GM12878 (cell line): ENCODE data around the gene MDC1. TPM values are rescaled to one million over a fixed set of nuclear protein-coding genes. Genes with fewer than 3 reads are reported as not detected.

Experiments
- ATAC-seq: fragments of 200-7000 bp; cut with Tn5 transposase; 3 replicates; pipeline ENCODE4 v1.9.1; 2020; ENCODE audit warnings: mild to moderate bottlenecking, moderate library complexity
- BruUV-seq: library from RNA; stranded (reverse); fragments of 400-500 nt; replicated peaks from 2 replicates; lab custom pipeline; 2021; lab: Mats Ljungman, UMichigan
- CTCF ChIA-PET: fragments of 300-600 bp; sonication (Branson Sonifier 250); formaldehyde crosslinking; extraction: SDS; loops from one replicate; lab custom pipeline; 2021; ENCODE audit warnings: inconsistent platforms; lab: Yijun Ruan, JAX
- POLR2A ChIA-PET: fragments of 350-600 bp; formaldehyde crosslinking; extraction: SDS; loops from one replicate; lab custom pipeline; 2021; ENCODE audit warnings: inconsistent platforms; lab: Charles Lee
- RAD21 ChIA-PET: fragments of 300-600 bp; sonication (Branson Sonifier 250); formaldehyde crosslinking; loops from one replicate; lab custom pipeline; 2023; ENCODE audit warnings: antibody characterized with exemption; ENCODE audit not compliant: unreplicated experiment; lab: Charles Lee
- SMC1A ChIA-PET: fragments of 300-600 bp; sonication (Branson Sonifier 250); formaldehyde crosslinking; loops from one replicate; lab custom pipeline; 2023; ENCODE audit not compliant: unreplicated experiment, uncharacterized antibody; lab: Charles Lee
- DNase-seq: peaks from one replicate; pipeline ENCODE4 v3.0.0-alpha.2; 2011; ENCODE audit warnings: low read depth, low spot score
- FAIRE-seq: peaks from 3 replicates; lab custom pipeline; 2011; peaks lifted over from hg19 to GRCh38; lab: Jason Lieb, UNC
- H2AFZ ChIP-seq: 2 replicates; pipeline ENCODE4 v1.6.0; 2011; ENCODE audit warnings: low read depth, low read length, control low read depth; ENCODE audit not compliant: control insufficient read depth
- H3K27ac ChIP-seq: 2 replicates; pipeline ENCODE4 v1.5.1; 2011; ENCODE audit warnings: control low read depth; ENCODE audit not compliant: control insufficient read depth, insufficient read depth
- H3K27me3 ChIP-seq, 2 experiments: replicated peaks in 1 of 2; 2 replicates each; pipeline versions ENCODE4 v1.6.0 to v1.6.1; 2011; ENCODE audit warnings: low read length in 1 of 2; ENCODE audit not compliant: control insufficient read depth in 2 of 2, insufficient read depth in 2 of 2
- H3K36me3 ChIP-seq, 2 experiments: 2 replicates each; pipeline ENCODE4 v1.5.1; 2011; ENCODE audit warnings: low read length in 1 of 2; ENCODE audit not compliant: control insufficient read depth in 2 of 2, insufficient read depth in 2 of 2
- H3K4me1 ChIP-seq: 2 replicates; pipeline ENCODE4 v1.6.1; 2011; ENCODE audit warnings: mild to moderate bottlenecking, low read length, moderate library complexity, mixed read lengths; ENCODE audit not compliant: control insufficient read depth, insufficient read depth
- H3K4me2 ChIP-seq: 2 replicates; pipeline ENCODE4 v1.6.0; 2011; ENCODE audit warnings: control low read depth; ENCODE audit not compliant: control insufficient read depth, insufficient read depth
- H3K4me3 ChIP-seq: fragments of 200-600 bp; sonication (generic); 2 replicates; pipeline ENCODE4 v1.5.1; 2016
- H3K79me2 ChIP-seq: 2 replicates; pipeline ENCODE4 v1.6.0; 2011; ENCODE audit warnings: low read length; ENCODE audit not compliant: control insufficient read depth, insufficient read depth
- H3K9ac ChIP-seq: 2 replicates; pipeline ENCODE4 v1.8.0; 2011; ENCODE audit warnings: low read length, control low read depth, mixed read lengths; ENCODE audit not compliant: control insufficient read depth, insufficient read depth
- H3K9me3 ChIP-seq: replicated peaks from 3 replicates; pipeline ENCODE4 v1.5.1; 2011; ENCODE audit warnings: mild to moderate bottlenecking, low read length; ENCODE audit not compliant: control insufficient read depth, insufficient read depth
- H4K20me1 ChIP-seq: 2 replicates; pipeline ENCODE4 v1.6.0; 2011; ENCODE audit not compliant: control insufficient read depth, insufficient read depth
- EP300 ChIP-seq, 2 experiments: fragments of 150-350 bp in 1 of 2; IDR thresholded peaks; 2 replicates each; pipeline ENCODE4 v1.6.1; 2011 to 2012; ENCODE audit warnings: low read depth in 2 of 2, low read length in 2 of 2, borderline replicate concordance in 1 of 2, improper control_type of control experiment in 1 of 2, inconsistent platforms in 1 of 2; ENCODE audit not compliant: control insufficient read depth in 1 of 2
- FOXM1 ChIP-seq: IDR thresholded peaks from 2 replicates; pipeline ENCODE4 v1.6.1; 2012; ENCODE audit warnings: low read depth, mild to moderate bottlenecking, inconsistent platforms, low read length, moderate library complexity
- MEF2A ChIP-seq: IDR thresholded peaks from 2 replicates; pipeline ENCODE4 v1.6.1; 2011; ENCODE audit warnings: low read depth, mild to moderate bottlenecking, low read length, moderate library complexity; ENCODE audit not compliant: insufficient read depth
- NR2F1 ChIP-seq: fragments of 450-650 bp; conservative IDR thresholded peaks from 2 replicates; pipeline ENCODE4 v1.6.1; 2017; ENCODE audit warnings: mild to moderate bottlenecking
- POLR2A ChIP-seq: IDR thresholded peaks from 2 replicates; pipeline ENCODE4 v1.6.1; 2011; ENCODE audit warnings: low read depth, mild to moderate bottlenecking, low read length
- SMARCA5 ChIP-seq: fragments of 450-650 bp; IDR thresholded peaks from 2 replicates; pipeline ENCODE4 v1.6.1; 2017; ENCODE audit warnings: mild to moderate bottlenecking
- whole genome bisulfite sequencing: methylation state at CpG from one replicate; pipeline ENCODE4 v1.1.6; 2016; ENCODE audit warnings: low lambda C conversion rate; ENCODE audit not compliant: insufficient replicate concordance, insufficient coverage; ENCODE audit errors: missing lambda C conversion rate; 5-methylcytosine and 5-hydroxymethylcytosine counted together
- in situ Hi-C: fragments of 300-500 bp; cut with MboI; formaldehyde crosslinking; loops from 9 replicates; pipeline ENCODE4 v1.14.3; 2018; ENCODE audit warnings: mixed read lengths
- intact Hi-C: fragments of 100-400 bp; cut with micrococcal nuclease; formaldehyde crosslinking; loops from one replicate; pipeline ENCODE4 v1.14.2; 2022; ENCODE audit not compliant: unreplicated experiment
- polyA plus RNA-seq, 11 experiments: library from polyadenylated mRNA; depleted of rRNA in 4 of 11; unstranded in 6 of 11; stranded (reverse) in 5 of 11; fragments of >200 nt; fragmentation: Nextera tagmentation in 4 of 11; fragmentation: Illumina TruSeq in 1 of 11; extraction: Ambion mirVana in 4 of 11; extraction: Trizol in 1 of 11; gene quantifications; 1 replicate in 1 of 11; 2 replicates in 10 of 11; pipeline versions ENCODE4 v1.2.1 to v1.2.3, GENCODE V29; 2011 to 2016; ENCODE audit warnings: inconsistent platforms in 2 of 11, missing spikeins in 2 of 11, low read depth in 1 of 11
- total RNA-seq, 4 experiments: library from RNA; depleted of rRNA in 3 of 4; stranded (reverse); fragments of >200 nt in 3 of 4; fragmentation: Illumina TruSeq in 1 of 4; extraction: Trizol in 1 of 4; gene quantifications; 2 replicates each; pipeline versions ENCODE4 v1.2.1 to v1.2.3, GENCODE V29; 2013 to 2021
- TF ChIP-seq, protein P1 (sequence below), 3 experiments: IDR thresholded peaks in 2 of 3; conservative IDR thresholded peaks in 1 of 3; 2 replicates each; pipeline ENCODE4 v1.5.1; 2011; ENCODE audit warnings: low read depth in 3 of 3, low read length in 3 of 3, mild to moderate bottlenecking in 3 of 3, control low read depth in 2 of 3, moderate library complexity in 2 of 3, inconsistent platforms in 1 of 3, mixed read lengths in 1 of 3; ENCODE audit not compliant: control insufficient read depth in 2 of 3, insufficient read depth in 1 of 3; ENCODE audit errors: extremely low read depth in 1 of 3
- TF ChIP-seq, protein P2 (sequence below): fragments of 450-650 bp; IDR thresholded peaks from 2 replicates; pipeline ENCODE4 v1.6.1; 2016; ENCODE audit warnings: mild to moderate bottlenecking
- TF ChIP-seq, protein P3 (sequence below): IDR thresholded peaks from 2 replicates; pipeline ENCODE4 v1.6.1; 2011; ENCODE audit warnings: borderline replicate concordance, low read depth, mild to moderate bottlenecking, moderate library complexity, low read length; ENCODE audit not compliant: insufficient read depth, poor library complexity, severe bottlenecking
- TF ChIP-seq, protein P4 (sequence below): fragments of 450-650 bp; IDR thresholded peaks from 2 replicates; pipeline ENCODE4 v1.6.1; 2017; ENCODE audit warnings: borderline replicate concordance

The MDC1 gene
- total and polyA plus RNA-seq, 10 of the 15 experiments (the other 5 are each of a cell fraction or from before 2014, with no cell fraction given) = 5.1 to 62.5 (median 22.4) TPM

DNA sequence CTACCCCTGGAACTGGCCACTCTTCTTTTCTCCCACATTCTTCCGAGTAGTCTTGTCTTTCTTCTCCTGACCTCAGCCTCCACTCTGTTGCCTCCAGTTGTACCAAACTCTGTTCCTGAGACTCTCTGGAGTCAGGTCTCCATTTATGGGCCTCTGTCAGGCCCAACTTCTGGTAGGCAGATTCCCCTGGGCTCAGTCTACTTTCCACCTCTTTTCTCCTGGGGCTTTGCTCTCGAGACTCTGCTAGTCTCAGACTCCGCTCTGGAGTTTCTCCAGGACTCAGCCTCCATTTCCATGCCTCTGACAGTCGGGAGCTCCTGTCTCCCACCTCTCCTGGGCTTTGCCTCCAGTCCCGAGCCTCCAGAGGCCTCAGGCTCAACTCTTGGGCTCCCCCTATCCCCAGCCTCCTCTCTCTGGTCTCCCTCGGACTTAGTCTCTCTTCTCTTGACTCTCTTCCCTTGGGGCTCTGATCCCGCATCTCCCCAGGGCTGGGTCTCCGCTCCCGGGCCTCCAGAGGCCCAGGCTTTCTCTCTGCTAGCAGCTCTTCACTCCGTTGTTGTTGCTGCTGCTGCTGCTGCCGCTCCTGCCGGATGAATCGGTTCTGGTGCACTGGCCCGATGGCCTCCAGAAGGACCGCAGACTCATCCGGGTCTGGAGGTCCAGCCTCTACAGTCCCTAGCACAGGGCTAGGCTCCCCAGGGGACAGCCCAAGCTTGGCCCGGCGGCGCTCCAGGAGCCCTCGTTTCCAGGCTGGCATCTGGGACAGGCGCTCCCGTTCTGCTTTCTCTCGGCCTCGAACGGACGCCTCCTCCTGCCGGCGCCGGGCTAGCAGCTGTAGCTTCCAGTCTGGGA is 31.7 kb downstream of the MDC1 start:
- Histone ChIP-seq H3K79me2 (peaks cover 100% of the 10 kb centered on the region), H3K4me1 (peaks cover 15% of the 10 kb centered on the region), H3K4me3 (peak overlapping the region; percentile 100), H4K20me1 (no peaks in the 10 kb centered on the region), H3K27me3 (no peaks in the 10 kb centered on the region), H3K9me3 (no peaks in the 10 kb centered on the region), H3K9ac (peak overlapping the region; percentile 94), H3K36me3 (peaks cover 0 to 3% of the 10 kb centered on the region in 2 experiments; a peak in 2 of 4 replicates), H3K4me2 (peak overlapping the region; percentile 70), H2AFZ (no peak overlapping the region), H3K27ac (peak overlapping the region; percentile 96)
- FAIRE-seq (no peak), ATAC-seq (no peak), DNase-seq (no peak)
- SMC1A ChIA-PET = interaction anchor here (1.0 to 11.3 kb wide), 4 partner anchors 39 to 70 kb away, joined by 3 to 265 read pairs (median 4); partner anchors contain the start of genes MDC1 and TUBB
- TF ChIP-seq SMARCA5 (peak; percentile 49), POLR2A (0 out of 2 replicates have a peak, but pooled peaks have one; percentile 37), NR2F1 (0 out of 2 replicates have a peak, but pooled peaks have one; percentile 8), FOXM1 (no peak), EP300 (IDR thresholded peaks at IDR 0.05; ENCODE audit: borderline replicate concordance in 1 of 2, control insufficient read depth in 1 of 2, low read depth in 2 of 2, low read length in 2 of 2) (no peak), MEF2A (no peak)
- TF ChIP-seq, protein P1, sequence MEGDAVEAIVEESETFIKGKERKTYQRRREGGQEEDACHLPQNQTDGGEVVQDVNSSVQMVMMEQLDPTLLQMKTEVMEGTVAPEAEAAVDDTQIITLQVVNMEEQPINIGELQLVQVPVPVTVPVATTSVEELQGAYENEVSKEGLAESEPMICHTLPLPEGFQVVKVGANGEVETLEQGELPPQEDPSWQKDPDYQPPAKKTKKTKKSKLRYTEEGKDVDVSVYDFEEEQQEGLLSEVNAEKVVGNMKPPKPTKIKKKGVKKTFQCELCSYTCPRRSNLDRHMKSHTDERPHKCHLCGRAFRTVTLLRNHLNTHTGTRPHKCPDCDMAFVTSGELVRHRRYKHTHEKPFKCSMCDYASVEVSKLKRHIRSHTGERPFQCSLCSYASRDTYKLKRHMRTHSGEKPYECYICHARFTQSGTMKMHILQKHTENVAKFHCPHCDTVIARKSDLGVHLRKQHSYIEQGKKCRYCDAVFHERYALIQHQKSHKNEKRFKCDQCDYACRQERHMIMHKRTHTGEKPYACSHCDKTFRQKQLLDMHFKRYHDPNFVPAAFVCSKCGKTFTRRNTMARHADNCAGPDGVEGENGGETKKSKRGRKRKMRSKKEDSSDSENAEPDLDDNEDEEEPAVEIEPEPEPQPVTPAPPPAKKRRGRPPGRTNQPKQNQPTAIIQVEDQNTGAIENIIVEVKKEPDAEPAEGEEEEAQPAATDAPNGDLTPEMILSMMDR (IDR thresholded peaks at IDR 0.05 in 2 of 3, conservative IDR thresholded peaks at IDR 0.05 in 1 of 3; ENCODE audit: control insufficient read depth in 2 of 3, extremely low read depth in 1 of 3, insufficient read depth in 1 of 3, low read depth in 3 of 3, low read length in 3 of 3) = peak; percentile 35 to 46 (median 36); a peak in 4 of 6 replicates
- TF ChIP-seq, protein P2, sequence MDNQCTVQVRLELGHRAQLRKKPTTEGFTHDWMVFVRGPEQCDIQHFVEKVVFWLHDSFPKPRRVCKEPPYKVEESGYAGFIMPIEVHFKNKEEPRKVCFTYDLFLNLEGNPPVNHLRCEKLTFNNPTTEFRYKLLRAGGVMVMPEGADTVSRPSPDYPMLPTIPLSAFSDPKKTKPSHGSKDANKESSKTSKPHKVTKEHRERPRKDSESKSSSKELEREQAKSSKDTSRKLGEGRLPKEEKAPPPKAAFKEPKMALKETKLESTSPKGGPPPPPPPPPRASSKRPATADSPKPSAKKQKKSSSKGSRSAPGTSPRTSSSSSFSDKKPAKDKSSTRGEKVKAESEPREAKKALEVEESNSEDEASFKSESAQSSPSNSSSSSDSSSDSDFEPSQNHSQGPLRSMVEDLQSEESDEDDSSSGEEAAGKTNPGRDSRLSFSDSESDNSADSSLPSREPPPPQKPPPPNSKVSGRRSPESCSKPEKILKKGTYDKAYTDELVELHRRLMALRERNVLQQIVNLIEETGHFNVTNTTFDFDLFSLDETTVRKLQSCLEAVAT = 0 out of 2 replicates have a peak, but pooled peaks have one; percentile 52
- TF ChIP-seq, protein P3, sequence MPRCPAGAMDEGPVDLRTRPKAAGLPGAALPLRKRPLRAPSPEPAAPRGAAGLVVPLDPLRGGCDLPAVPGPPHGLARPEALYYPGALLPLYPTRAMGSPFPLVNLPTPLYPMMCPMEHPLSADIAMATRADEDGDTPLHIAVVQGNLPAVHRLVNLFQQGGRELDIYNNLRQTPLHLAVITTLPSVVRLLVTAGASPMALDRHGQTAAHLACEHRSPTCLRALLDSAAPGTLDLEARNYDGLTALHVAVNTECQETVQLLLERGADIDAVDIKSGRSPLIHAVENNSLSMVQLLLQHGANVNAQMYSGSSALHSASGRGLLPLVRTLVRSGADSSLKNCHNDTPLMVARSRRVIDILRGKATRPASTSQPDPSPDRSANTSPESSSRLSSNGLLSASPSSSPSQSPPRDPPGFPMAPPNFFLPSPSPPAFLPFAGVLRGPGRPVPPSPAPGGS = no peak
- TF ChIP-seq, protein P4, sequence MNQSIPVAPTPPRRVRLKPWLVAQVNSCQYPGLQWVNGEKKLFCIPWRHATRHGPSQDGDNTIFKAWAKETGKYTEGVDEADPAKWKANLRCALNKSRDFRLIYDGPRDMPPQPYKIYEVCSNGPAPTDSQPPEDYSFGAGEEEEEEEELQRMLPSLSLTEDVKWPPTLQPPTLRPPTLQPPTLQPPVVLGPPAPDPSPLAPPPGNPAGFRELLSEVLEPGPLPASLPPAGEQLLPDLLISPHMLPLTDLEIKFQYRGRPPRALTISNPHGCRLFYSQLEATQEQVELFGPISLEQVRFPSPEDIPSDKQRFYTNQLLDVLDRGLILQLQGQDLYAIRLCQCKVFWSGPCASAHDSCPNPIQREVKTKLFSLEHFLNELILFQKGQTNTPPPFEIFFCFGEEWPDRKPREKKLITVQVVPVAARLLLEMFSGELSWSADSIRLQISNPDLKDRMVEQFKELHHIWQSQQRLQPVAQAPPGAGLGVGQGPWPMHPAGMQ = no peak
- intact Hi-C loops (loop anchor here (2.0 kb wide), 1 partner anchor 73 kb away; no protein-coding TSS in a partner anchor), in situ Hi-C loops (no loop called here)
- TSS peak; percentile 59 for BruUV-seq
- CTCF ChIA-PET = interaction anchor here (0.7 to 9.5 kb wide), 6 partner anchors 9 to 198 kb away, joined by 3 to 487 read pairs (median 4); partner anchors contain the start of genes DHX16, MDC1 and TUBB
- 0% methylated on average over 29 of the region's 29 CpGs for WGBS
- RAD21 ChIA-PET = interaction anchor here (1.6 to 14.2 kb wide), 3 partner anchors 35 to 74 kb away, joined by 3 to 232 read pairs (median 209); partner anchors contain the start of genes MDC1 and TUBB
- POLR2A ChIA-PET = interaction anchor here (0.7 to 9.5 kb wide), 4 partner anchors 35 to 229 kb away, joined by 3 to 200 read pairs (median 4); partner anchors contain the start of genes MDC1, TUBB and VARS2
